ENCODE measurements around the gene KATNAL2.

- no peak for TF ChIP-seq CTCF (IDR thresholded peaks at IDR 0.05)
- no peak for TF ChIP-seq POLR2A (IDR thresholded peaks at IDR 0.05)
These were observed 2.7 kb downstream of the KATNAL2 start for GRCh38 chr18:46920067-46920466.

Data from heart left ventricle (tissue), 13 donors.